Measurements from ENCODE around the gene FARS2. TPM values are rescaled to one million over a fixed set of nuclear protein-coding genes. Genes with fewer than 3 reads are reported as not detected.

FARS2 gene
- total and polyA plus RNA-seq, 9 of the 15 experiments (the other 6 are each of a cell fraction or from before 2014, with no cell fraction given) = 16.5 to 62.2 (median 27.0) TPM

DNA sequence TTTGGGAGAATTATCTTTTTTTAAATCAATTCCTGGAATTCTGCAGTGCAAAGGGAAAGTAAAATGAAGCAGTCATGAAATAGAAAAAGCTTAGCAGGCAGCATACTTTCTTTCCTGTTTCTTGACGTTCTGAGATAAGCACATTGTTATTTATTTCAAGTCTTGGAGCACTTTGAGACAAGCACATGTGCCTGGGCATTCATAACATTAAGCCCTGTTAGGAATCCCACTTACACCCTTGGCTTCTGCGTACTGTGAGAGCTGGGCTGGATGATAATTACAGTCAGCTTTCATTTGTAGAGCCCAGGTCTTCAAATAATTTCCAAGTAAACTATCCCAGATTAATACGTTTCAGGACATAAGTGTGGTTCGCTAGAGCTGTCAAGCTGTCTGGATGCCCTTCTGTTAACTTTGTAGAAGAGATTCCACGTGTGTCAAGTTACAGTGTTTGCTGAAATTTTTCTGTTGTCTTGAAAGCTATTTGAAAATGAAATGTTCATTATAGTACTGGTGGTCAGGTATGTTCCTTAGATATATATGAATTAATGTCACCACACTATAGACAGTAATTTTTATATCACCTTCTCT, 8.9 kb downstream of the FARS2 start (continued):
- TF ChIP-seq CEBPG (CRISPR knock-in tag; IDR thresholded peaks at IDR 0.05) (no peak), CEBPG (tag; conservative IDR thresholded peaks at IDR 0.05 in 1 of 2, IDR thresholded peaks at IDR 0.05 in 1 of 2) (no peak), RB1 (IDR thresholded peaks at IDR 0.05; ENCODE audit: low read depth) (no peak), PHF8 (IDR thresholded peaks at IDR 0.05; ENCODE audit: borderline replicate concordance, low read length) (no peak), SP2 (IDR thresholded peaks at IDR 0.05; ENCODE audit: extremely low read depth, low read depth, low read length, poor library complexity, severe bottlenecking) (no peak), SAFB (IDR thresholded peaks at IDR 0.05; ENCODE audit: borderline replicate concordance, low read depth, low read length) (no peak), BMI1 (IDR thresholded peaks at IDR 0.05; ENCODE audit: low read length) (no peak), XRCC4 (IDR thresholded peaks at IDR 0.05; ENCODE audit: extremely low read depth, insufficient read depth, insufficient read length) (no peak), POLR2AphosphoS2 (IDR thresholded peaks at IDR 0.05; ENCODE audit: low read length) (no peak), SRSF1 (IDR thresholded peaks at IDR 0.05; ENCODE audit: low read depth, low read length) (no peak), ZNF507 (tag; conservative IDR thresholded peaks at IDR 0.05) (no peak), ZNF830 (CRISPR knock-in tag; IDR thresholded peaks at IDR 0.05) (no peak), FOXJ2 (tag; IDR thresholded peaks at IDR 0.05) (no peak), ZNF217 (CRISPR knock-in tag; IDR thresholded peaks at IDR 0.05) (no peak), DNMT1 (IDR thresholded peaks at IDR 0.05) (no peak), PTBP1 (IDR thresholded peaks at IDR 0.05; ENCODE audit: low read depth, low read length) (no peak), CHD4 (IDR thresholded peaks at IDR 0.05; ENCODE audit: insufficient read depth, insufficient replicate concordance, low read depth, low read length, poor library complexity, severe bottlenecking) (no peak), SMC3 (conservative IDR thresholded peaks at IDR 0.05; ENCODE audit: insufficient read depth, low read depth, low read length) (no peak), RBM25 (IDR thresholded peaks at IDR 0.05; ENCODE audit: low read depth, low read length, severe bottlenecking) (no peak)
- TF ChIP-seq, protein P1, sequence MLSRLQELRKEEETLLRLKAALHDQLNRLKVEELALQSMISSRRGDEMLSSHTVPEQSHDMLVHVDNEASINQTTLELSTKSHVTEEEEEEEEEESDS (CRISPR knock-in tag; IDR thresholded peaks at IDR 0.05) = no peak
- TF ChIP-seq, protein P2, sequence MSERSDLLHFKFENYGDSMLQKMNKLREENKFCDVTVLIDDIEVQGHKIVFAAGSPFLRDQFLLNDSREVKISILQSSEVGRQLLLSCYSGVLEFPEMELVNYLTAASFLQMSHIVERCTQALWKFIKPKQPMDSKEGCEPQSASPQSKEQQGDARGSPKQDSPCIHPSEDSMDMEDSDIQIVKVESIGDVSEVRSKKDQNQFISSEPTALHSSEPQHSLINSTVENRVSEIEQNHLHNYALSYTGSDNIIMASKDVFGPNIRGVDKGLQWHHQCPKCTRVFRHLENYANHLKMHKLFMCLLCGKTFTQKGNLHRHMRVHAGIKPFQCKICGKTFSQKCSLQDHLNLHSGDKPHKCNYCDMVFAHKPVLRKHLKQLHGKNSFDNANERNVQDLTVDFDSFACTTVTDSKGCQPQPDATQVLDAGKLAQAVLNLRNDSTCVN (CRISPR knock-in tag; IDR thresholded peaks at IDR 0.05) = no peak
- TF ChIP-seq, protein P3, sequence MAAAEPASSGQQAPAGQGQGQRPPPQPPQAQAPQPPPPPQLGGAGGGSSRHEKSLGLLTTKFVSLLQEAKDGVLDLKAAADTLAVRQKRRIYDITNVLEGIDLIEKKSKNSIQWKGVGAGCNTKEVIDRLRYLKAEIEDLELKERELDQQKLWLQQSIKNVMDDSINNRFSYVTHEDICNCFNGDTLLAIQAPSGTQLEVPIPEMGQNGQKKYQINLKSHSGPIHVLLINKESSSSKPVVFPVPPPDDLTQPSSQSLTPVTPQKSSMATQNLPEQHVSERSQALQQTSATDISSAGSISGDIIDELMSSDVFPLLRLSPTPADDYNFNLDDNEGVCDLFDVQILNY (CRISPR knock-in tag; IDR thresholded peaks at IDR 0.05) = no peak
- TF ChIP-seq, protein P4, sequence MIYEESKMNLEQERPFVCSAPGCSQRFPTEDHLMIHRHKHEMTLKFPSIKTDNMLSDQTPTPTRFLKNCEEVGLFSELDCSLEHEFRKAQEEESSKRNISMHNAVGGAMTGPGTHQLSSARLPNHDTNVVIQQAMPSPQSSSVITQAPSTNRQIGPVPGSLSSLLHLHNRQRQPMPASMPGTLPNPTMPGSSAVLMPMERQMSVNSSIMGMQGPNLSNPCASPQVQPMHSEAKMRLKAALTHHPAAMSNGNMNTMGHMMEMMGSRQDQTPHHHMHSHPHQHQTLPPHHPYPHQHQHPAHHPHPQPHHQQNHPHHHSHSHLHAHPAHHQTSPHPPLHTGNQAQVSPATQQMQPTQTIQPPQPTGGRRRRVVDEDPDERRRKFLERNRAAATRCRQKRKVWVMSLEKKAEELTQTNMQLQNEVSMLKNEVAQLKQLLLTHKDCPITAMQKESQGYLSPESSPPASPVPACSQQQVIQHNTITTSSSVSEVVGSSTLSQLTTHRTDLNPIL (CRISPR knock-in tag; IDR thresholded peaks at IDR 0.05) = no peak
- TF ChIP-seq, protein P5, sequence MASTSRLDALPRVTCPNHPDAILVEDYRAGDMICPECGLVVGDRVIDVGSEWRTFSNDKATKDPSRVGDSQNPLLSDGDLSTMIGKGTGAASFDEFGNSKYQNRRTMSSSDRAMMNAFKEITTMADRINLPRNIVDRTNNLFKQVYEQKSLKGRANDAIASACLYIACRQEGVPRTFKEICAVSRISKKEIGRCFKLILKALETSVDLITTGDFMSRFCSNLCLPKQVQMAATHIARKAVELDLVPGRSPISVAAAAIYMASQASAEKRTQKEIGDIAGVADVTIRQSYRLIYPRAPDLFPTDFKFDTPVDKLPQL (IDR thresholded peaks at IDR 0.05; ENCODE audit: extremely low read depth, insufficient read length) = no peak
- TF ChIP-seq, protein P6, sequence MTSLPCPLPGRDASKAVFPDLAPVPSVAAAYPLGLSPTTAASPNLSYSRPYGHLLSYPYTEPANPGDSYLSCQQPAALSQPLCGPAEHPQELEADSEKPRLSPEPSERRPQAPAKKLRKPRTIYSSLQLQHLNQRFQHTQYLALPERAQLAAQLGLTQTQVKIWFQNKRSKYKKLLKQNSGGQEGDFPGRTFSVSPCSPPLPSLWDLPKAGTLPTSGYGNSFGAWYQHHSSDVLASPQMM (CRISPR knock-in tag; IDR thresholded peaks at IDR 0.05) = no peak
